NCI-H1694 treated with DMSO at 0.1 percent for 48 hours (cell line): ENCODE results near the gene AGBL1.
A peak's percentile ranks its signal among the peaks of the same experiment; 100 is the strongest.

Source experiments
- DNase-seq: peaks from one replicate; lab custom pipeline; 2025; lab: John Stamatoyannopoulos, UW

The AGBL1 gene

GRCh38 chr15:86317384-86317740 lies 237.7 kb downstream of the AGBL1 start:
- no peak for DNase-seq

GRCh38 chr15:86322629-86323028 lies 243.0 kb downstream of the AGBL1 start:
- DNase-seq: no peak

GRCh38 chr15:86327230-86327865 lies 247.7 kb downstream of the AGBL1 start:
- DNase-seq: peak; percentile 45

GRCh38 chr15:86328658-86329057 lies 249.0 kb downstream of the AGBL1 start:
- DNase-seq: no peak

GRCh38 chr15:86329311-86330013 lies 249.8 kb downstream of the AGBL1 start:
- DNase-seq: no peak

GRCh38 chr15:86333819-86334218 lies 254.1 kb downstream of the AGBL1 start:
- DNase-seq: no peak

GRCh38 chr15:86336051-86336788 lies 256.5 kb downstream of the AGBL1 start:
- DNase-seq: no peak

- no peak for DNase-seq
Measured at GRCh38 chr15:86337071-86337470, 257.4 kb downstream of the AGBL1 start.

GRCh38 chr15:86347245-86347644 lies 267.6 kb downstream of the AGBL1 start:
- no peak for DNase-seq

- DNase-seq: no peak
Measured at GRCh38 chr15:86349565-86349964, 269.9 kb downstream of the AGBL1 start.

- no peak for DNase-seq
Measured at GRCh38 chr15:86353213-86353612, 273.5 kb downstream of the AGBL1 start.

GRCh38 chr15:86355361-86355760 lies 275.7 kb downstream of the AGBL1 start:
- DNase-seq: no peak

GRCh38 chr15:86355801-86356200 lies 276.1 kb downstream of the AGBL1 start:
- DNase-seq: no peak

GRCh38 chr15:86362555-86362954 lies 282.9 kb downstream of the AGBL1 start:
- DNase-seq: no peak

- DNase-seq: no peak
Measured at GRCh38 chr15:86373147-86373546, 293.5 kb downstream of the AGBL1 start.

GRCh38 chr15:86375733-86376280 lies 296.1 kb downstream of the AGBL1 start:
- DNase-seq: no peak

GRCh38 chr15:86377914-86378313 lies 298.2 kb downstream of the AGBL1 start:
- DNase-seq: no peak

- no peak for DNase-seq
Measured at GRCh38 chr15:86382341-86382740, 302.7 kb downstream of the AGBL1 start.

GRCh38 chr15:86383611-86384010 lies 303.9 kb downstream of the AGBL1 start:
- no peak for DNase-seq

- peak; percentile 47 for DNase-seq
Measured at GRCh38 chr15:86384186-86384585, 304.5 kb downstream of the AGBL1 start.

- DNase-seq: no peak
Measured at GRCh38 chr15:86392296-86392695, 312.6 kb downstream of the AGBL1 start.

GRCh38 chr15:86392874-86393273 lies 313.2 kb downstream of the AGBL1 start:
- DNase-seq: no peak

GRCh38 chr15:86394866-86395265 lies 315.2 kb downstream of the AGBL1 start:
- no peak for DNase-seq
